G401.6 (cell line): ENCODE results near the gene FBXO8.
"Not testable (repeated sequence)": the region's sequence is repeated elsewhere in the genome, so short reads cannot be mapped to it uniquely, and the experiment has no call there.

Experiments used
- FAIRE-seq: peaks from 2 replicates; lab custom pipeline; 2012; peaks lifted over from hg19 to GRCh38; lab: Jason Lieb, UNC

Gene FBXO8, protein sequence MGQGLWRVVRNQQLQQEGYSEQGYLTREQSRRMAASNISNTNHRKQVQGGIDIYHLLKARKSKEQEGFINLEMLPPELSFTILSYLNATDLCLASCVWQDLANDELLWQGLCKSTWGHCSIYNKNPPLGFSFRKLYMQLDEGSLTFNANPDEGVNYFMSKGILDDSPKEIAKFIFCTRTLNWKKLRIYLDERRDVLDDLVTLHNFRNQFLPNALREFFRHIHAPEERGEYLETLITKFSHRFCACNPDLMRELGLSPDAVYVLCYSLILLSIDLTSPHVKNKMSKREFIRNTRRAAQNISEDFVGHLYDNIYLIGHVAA

DNA sequence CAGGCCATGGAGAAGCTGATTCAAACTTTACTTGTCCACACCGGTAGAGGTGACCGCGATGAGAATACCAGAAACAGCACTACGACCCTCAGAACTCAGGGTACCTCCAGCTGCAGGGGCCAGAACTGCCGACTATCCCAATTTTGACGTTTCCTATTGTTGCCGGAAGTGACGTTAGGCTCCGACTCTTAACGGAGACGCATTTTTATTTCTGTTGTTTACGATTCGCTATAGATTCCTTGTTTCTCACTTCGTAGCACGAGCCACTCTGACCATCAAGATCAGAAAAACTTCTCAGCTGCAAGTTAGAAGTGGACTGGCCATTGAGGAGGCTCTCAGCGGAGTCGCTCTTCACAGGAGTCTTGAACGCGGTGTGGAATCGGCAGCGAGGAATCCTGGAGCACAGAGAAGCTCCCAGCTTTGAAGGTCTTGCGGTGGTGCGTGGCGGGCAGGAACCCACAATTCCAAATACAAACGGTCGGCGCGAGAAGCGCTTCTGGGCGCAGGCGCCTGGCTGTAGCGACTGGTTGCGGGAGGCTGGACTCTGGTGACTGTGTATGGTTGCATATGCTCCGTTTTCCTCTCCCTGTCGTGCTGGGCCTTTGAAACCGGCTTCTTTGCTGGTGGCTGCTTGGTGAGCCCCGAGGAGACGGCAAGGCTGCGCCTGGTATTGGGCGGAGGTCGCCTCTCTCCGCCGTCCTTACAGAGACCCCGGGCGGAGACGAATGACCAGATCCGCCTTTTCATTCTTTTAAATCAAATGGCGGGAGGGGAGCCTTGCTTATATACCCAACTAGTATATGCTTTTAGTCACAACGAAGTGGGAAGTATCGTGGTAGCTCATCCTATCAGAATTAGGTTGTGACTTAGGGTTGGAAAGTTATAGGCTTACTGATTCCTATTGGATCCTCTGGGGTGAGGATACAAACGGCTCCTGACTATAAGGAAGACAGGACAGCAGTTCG, at the start of gene FBXO8, which contains the start of gene CEP44:
FBXO8 (minus strand) TSS at position 161 of the 965 bp plus-strand sequence. CDS start 20,575 bp downstream, outside the sequence.
CEP44 (plus strand) TSS at position 405 of the 965 bp plus-strand sequence. CDS start 15,211 bp downstream, outside the sequence.
- peak; percentile 95 for FAIRE-seq

DNA sequence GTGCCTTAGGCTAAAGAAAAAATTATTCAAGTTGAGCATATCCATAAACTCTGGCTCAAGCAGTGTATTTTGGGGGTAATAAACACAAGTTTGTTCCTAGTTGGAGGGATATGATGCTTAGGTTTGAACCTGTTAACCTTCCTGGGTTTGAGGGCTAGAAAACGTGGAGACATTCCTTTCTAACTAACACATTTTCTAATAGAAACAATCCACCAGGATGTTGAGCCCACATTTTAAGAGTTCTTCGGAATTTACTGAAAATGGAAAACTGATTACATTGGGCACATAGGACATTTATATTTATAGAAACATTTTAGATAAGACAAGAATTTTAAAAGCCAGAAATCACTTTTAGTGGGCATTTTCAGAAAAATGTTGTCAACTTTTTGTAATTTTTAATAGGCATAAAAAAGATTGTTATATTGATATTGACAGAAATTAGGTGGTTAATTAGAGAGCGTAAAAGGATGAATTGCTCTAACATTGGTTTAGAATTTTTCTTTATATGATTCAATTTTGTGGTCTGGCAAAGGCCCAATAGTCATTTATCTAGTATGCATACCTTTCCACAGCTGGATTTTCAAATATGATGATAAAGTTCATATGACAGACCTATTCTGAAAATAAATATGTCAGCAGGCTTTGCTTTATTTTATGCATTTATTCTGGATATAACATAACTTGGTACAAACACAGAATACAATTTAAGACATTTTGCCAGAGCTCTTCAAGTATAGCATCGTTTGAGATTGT, 49.5 kb upstream of the FBXO8 start:
- no peak for FAIRE-seq

DNA sequence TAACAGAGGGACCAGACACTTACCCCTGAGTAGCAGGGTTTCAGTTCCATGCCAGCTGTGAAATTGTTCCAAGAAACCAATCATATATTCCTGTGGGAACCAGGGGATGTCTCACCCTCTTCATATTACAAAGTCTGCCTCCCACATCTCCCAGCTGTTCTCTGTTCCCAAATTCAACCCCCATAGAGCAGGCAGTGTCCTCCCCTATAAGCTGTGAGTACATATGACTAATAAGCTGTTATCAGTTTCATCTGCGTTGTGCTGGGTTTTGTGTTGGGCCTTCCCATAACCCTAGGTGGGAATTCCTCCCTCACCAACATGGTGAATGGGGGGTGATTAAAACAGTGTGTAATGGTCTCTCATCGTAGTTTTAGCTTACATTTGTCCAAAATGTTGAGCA, 41.3 kb upstream of the FBXO8 start:
- no peak for FAIRE-seq

DNA sequence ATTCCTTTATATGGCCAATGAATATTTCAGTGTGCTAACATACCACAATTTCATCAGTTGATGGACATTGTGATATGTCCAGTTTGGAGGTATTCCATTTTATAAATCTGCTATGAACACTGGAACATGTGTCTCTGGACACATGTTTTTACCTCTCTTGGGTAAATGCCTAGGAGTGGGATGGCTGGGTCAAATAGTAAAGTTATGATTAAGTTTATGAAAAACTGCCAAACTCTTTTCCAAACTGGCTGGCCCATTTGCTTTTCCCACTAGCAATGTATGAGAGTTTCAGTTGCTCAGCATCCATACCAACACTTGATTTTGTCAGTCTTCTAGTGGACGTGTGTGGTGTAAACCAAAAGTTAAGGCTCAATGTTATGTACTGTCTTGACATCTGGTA, 40.8 kb upstream of the FBXO8 start:
- no peak for FAIRE-seq

DNA sequence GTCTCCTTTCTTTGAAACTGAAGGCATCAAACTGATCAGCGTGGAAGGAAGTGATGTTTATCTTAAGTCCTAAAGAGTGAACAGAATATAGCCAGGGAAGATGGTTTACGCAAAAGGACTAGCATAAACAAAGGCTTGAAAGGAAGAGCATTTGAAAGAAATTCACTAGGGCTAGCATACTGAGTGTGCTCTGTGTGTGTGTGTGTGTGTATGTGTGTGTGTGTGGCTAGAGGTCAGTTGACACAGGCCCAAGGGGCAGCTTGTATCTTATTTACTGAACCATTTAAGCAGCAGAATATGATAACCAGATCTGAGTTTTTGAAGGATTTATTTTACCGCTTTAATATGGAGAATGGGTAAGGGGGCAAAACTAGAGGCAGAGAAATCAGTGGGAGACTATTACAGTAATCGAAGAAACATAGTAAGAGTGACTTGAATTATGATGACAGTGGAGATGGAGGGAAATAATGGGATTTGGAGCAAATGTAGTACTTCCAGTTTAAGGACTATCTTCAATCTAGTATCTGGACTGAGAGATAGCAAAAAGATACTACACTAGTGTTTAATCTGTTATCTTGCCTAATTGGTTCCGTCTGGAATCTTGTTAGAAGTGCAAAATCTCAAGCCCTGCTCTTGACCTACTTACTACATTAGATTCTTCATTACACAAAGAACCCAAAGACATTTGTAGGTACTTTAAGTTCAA, 37.2 kb upstream of the FBXO8 start:
- no peak for FAIRE-seq

DNA sequence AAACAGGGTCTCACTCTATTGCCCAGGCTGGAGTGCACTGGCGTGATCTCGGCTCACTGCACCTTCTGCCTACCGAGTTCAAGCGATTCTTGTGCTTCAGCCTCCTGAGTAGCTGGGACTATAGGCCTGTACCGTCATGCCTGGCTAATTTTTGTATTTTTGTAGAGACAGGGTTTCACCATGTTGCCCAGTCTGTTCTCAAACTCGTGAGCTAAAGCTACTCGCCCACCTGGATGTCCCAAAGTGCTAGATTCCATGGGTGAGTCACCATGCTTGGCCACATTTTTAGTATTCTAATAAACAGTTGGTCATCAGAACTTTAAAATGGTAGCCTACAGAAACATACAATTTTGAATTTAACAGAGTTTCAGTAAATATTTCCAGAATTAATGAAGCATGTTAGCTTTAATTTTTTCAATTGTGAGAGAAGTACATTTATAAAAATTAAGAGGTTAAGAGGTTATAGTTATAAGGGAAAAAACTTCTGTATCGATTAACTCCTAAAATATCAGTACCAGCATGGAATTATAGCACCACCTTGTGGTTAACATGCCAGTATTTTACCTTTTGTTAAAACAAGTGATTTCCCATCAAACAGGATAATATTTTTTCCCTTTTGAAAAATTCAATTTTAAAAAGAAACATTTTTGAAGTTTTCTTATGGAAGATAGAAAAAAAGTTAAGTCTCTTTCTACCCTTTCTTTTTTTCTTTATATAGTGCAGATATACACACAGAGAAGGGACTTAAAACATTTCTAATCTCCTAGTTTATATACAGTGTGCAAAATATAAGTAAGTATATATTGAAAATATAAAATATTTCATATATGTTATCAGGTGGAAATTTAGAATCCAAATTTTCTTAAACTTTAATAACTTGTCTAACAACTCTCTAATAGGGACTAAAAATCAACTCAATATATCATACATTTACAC, 35.6 kb upstream of the FBXO8 start:
- FAIRE-seq: peak; percentile 99

DNA sequence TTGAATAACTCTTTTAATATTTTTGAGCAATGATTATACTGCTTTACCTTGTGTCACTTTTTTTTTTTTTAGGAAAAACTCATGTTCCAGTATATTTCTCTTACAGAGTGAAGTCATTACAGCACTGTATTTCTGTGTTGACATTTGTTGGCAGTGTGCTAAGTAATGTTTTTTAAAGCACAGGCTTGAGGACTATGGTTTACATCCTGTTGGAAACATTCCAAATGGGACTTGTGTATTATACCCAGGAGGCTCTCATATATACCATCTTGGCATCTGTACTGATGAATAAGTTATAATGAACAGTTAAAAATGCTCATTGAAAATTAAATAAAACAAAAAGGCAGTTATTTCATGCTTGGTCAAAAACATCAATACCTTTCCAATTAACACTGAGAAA, 34.1 kb upstream of the FBXO8 start:
- no peak for FAIRE-seq

DNA sequence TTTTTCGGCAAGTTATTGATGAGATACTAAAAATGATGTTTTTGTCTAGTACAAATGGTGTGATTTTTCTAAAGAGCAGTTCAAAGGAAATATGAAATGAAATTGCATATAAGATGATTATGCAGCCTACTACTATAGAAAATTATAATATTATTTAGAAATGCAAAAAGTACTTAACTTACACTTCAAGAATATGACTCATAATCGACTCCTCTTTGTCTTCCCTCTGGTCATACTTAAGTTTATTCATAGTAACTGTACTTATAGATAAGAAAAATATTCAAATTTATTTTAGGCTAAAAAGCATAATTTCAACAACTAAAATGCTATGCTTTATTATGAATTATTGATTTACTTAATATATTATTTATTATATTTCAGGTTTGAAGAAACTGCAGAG, 33.5 kb upstream of the FBXO8 start:
- FAIRE-seq: no peak

DNA sequence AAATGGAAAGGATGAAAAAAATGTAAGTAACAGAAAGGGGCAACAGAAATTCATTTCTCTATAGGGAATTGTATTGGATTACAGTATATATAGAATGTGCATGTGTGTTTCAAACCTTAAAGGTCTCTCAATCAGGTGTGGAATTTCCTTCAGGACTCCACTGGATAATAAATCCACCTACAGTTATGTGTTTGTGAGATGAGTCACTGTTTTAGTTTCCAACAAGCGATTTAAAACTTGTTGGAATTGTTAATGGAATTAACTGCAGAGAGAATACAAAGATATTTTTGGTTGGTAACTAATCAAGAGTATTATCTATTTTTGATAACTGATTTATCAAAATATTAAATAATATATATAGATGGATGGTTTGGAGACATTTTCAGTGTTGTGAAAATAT, 33.1 kb upstream of the FBXO8 start:
- FAIRE-seq: no peak

DNA sequence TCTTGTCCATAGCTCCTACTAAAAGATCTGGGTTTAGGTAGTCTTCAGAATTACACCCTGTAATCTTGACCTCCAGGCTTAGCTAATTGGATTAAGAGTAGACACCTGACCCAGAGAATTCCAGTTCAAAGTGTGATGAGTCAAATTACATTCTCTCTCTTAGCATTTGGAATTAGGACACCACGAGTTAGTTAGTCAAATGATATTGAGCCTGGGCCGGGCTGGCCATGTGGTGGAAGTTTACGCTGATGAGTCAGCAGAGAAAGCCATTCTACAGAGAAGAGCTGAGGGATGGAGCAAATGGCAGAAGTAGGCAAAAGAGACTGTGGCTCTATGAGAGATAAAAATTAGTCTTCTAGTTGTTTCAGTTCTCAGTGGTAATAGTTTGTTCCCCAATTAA, 31.3 kb upstream of the FBXO8 start:
- FAIRE-seq: peak; percentile 99

DNA sequence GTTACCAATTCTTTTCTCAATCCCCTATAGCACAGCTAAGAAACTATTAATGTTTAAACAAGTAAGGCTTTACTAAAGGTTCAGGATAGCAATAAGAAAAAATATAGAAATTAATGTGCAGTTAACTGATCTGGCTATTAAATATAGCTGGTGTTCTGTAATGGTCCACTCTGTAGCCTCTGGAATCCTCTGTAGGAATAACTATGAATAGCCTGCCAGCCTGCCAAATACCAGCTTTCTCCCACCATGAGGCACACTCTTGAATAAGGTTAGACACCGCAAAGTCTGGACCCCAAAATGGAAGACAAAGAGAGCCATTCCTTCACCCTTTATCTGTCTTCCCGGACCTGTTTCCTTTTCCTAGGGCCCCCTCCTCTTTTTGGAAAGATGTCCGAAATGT, 30.8 kb upstream of the FBXO8 start:
- no peak for FAIRE-seq

DNA sequence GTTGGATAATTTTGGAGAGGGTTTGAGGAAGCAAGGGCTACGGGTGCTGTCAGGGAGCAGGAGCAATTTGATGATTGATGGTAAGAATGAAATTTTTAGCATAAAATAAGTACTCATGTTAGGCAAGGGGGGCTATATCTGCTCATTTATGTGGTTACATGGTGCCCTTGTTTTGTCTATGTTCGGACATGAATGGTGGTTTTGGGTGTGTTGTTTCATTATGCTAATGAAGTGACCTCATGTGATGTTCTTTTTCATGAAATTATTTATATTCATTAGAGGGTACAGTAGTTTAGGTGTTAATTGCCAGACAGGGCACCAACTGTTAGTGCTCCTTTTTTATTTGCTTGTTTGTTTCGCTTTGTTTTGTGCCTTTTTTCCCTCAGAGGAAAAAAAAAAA, 29.5 kb upstream of the FBXO8 start:
- FAIRE-seq: no peak

DNA sequence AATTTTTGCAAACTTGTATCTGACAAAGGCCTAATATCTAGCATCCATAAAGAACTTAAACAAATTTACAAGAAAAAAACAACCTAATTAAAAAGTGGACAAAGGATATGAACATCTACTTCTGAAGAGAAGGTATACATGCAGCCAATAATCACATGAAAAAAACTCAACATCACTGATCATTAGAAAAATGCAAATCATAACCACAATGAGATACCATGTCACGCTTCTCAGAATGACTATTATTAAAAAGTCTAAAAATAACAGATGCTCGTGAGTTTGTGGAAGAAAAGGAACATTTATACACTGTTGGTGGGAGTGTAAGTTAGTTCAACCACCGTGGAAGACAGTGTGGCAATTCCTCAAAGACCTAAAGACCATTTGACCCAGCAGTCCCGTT, 24.2 kb upstream of the FBXO8 start:
- FAIRE-seq: no peak

DNA sequence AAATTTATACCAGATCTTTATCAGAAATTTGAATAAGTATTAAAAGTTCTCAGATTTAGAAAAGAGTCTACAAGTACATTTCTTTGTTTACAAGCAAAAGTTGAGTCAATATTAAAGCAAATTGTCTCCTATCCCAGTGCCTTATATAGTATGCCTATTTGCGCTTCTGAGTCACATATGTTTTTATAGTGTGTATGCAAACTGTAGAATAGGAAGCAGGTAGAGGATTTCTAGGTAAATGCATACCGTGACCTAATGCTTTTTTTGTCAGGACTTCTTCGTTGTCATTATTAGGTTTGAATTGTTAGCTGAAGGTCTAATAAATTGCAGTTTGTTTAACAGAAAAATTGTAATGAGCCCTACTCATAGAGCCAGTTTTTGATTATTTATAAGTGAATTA, 22.5 kb upstream of the FBXO8 start:
- no peak for FAIRE-seq

DNA sequence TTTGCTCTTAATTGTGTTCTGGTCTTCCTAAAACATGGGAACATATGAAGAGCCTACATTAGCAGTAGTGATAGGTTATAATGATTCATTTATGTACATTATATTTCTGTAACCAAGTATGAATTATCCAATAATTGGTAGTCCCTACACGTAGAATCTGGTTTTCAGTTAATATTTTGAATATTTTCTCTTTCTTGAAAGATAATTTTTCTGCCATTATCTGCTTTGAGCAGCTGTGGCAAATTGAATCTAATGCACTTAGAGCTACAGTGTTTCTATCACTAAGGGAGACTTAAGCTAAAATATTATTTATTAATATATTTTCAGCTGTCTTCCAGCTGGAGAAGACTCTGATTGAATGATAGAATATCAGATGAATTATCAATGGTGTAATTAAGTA, 21.2 kb upstream of the FBXO8 start:
- peak; percentile 42 for FAIRE-seq

DNA sequence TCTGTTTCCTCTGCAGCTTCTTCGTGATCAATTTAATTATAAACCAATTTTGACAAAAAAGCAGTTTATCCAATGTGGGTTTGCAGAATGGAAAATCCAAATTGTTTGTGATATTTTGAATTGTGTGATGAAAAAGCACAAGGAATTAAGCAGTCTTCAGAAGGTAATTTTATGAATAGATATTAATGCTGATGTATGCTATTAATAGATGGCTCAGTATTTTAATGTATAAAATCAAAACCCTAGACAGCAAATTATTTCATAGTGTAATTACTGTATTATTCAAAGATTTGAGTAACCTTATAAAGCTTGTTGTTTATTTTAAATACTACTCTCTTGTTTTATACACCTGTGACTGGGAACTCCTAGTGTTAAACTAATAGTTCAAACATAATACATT, 20.2 kb upstream of the FBXO8 start:
- no peak for FAIRE-seq

DNA sequence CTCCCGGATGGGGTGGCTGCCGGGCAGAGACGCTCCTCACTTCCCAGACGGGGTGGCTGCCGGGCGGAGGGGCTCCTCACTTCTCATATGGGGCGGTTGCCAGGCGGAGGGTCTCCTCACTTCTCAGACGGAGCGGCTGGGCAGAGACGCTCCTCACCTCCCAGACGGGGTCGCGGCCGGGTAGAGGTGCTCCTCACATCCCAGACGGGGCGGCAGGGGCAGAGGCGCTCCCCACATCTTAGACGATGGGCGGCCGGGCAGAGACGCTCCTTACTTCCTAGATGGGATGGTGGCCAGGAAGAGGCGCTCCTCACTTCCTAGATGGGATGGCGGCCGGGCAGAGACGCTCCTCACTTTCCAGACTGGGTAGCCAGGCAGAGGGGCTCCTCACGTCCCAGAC, 11.7 kb upstream of the FBXO8 start:
- FAIRE-seq: not testable (repeated sequence)

DNA sequence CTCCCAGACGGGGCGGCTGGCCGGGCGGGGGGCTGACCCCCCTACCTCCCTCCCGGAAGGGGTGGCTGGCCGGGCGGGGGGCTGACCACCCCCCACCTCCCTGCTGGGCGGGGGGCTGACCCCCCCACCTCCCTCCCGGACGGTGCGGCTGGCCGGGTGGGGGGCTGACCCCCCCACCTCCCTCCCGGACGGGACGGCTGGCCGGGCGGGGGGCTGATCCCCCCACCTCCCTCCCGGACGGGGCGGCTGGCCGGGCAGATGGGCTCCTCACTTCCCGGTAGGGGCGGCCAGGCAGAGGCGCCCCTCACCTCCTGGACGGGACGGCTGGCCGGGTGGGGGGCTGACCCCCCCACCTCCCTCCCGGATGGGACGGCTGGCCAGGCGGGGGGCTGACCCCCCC, 11.2 kb upstream of the FBXO8 start:
- FAIRE-seq: not testable (repeated sequence)

DNA sequence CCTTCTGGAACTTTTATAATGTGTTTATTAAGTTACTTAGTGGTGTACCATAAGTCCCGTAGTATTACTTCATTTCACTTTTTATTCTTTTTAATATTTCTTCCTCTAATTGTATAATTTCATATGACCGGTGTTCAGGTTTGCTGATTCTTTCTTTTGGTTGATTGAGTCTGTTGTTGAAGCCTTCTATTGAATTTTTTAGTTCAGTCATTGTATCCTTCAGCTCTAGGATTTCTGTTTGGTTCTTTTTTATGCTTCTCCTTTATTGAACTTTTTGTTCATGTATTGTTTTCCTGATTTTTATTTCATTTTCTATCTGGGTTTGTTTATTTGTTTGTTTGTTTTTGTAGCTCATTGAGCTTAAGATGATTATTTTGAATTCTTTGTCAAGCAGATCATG, 9.0 kb upstream of the FBXO8 start:
- peak; percentile 48 for FAIRE-seq

DNA sequence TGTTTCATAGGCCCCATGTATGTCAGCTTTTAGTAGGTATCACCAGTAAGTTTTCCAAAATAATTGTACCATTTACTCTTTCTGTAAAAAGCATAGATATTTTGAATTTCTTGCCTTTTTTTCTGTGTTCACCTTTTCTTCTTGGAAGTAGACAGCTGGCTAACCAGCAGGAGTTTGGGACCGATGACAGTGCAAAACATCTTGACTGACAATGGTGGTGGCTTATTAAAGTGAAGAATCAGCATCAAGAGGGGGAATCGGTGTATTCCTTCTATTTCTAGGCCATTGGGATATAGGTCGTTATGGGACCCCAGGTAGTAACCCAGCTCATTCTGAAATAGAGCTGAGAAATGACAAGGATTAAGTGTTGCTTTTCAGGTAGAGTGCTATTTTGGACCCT, 3.4 kb upstream of the FBXO8 start:
- no peak for FAIRE-seq

DNA sequence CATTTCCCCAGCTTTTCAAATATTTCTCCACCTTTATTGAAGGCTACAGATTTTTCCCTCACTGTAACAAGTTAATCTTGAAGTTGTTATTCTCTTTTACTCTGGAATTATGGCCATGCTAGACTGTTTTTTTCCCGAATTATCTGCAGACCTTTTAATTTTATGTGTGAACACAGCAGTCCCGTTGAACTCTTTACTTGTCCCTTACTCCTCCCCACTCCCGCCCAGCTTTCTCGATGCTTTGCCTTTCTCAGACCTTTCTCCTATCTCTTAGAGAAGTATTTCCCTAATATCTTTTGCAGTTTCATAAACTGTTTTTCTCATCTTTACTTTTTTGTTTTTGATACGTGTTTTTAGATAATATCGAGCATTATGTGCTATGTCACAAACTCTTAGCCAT, 1.0 kb upstream of the FBXO8 start:
- FAIRE-seq: no peak
